ENCODE results near the gene PTPRN2.

DNA sequence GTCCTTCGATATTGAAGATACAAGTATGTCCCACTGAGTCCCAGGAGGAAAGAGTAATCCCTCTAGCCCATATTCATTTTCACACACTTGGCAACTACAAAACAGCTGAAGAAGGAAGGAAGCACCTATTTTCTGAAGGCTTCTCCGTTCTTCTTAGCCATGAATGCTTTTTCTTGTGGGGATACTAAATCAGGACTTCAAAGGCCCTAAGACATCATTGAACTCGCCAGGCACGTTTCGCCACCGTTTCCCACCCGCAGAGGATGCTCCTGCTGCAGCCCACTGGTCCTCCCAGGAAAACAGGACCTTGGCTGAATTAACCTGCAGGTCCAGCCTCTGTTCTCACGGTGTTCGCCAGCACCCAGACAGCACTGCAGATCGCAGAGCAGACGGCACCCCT, 689.4 kb downstream of the PTPRN2 start:
- TF ChIP-seq POLR2A (IDR thresholded peaks at IDR 0.05): no peak
- no peak for TF ChIP-seq POLR2AphosphoS5 (IDR thresholded peaks at IDR 0.05)
- TF ChIP-seq, protein P1, sequence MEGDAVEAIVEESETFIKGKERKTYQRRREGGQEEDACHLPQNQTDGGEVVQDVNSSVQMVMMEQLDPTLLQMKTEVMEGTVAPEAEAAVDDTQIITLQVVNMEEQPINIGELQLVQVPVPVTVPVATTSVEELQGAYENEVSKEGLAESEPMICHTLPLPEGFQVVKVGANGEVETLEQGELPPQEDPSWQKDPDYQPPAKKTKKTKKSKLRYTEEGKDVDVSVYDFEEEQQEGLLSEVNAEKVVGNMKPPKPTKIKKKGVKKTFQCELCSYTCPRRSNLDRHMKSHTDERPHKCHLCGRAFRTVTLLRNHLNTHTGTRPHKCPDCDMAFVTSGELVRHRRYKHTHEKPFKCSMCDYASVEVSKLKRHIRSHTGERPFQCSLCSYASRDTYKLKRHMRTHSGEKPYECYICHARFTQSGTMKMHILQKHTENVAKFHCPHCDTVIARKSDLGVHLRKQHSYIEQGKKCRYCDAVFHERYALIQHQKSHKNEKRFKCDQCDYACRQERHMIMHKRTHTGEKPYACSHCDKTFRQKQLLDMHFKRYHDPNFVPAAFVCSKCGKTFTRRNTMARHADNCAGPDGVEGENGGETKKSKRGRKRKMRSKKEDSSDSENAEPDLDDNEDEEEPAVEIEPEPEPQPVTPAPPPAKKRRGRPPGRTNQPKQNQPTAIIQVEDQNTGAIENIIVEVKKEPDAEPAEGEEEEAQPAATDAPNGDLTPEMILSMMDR (IDR thresholded peaks at IDR 0.05): no peak
